Activated CD8-positive, alpha-beta memory T cell treated with anti-CD3 and anti-CD28 coated beads, Interleukin-2, amount 50 U/mL, for 48 hours (primary cell): ENCODE data around the gene TTC27.
"Not testable (repeated sequence)": the region's sequence is repeated elsewhere in the genome, so short reads cannot be mapped to it uniquely, and the experiment has no call there.

Source experiments
- DNase-seq: peaks from one replicate; pipeline ENCODE4 v3.0.0-alpha.2; 2020

TTC27 gene

DNA sequence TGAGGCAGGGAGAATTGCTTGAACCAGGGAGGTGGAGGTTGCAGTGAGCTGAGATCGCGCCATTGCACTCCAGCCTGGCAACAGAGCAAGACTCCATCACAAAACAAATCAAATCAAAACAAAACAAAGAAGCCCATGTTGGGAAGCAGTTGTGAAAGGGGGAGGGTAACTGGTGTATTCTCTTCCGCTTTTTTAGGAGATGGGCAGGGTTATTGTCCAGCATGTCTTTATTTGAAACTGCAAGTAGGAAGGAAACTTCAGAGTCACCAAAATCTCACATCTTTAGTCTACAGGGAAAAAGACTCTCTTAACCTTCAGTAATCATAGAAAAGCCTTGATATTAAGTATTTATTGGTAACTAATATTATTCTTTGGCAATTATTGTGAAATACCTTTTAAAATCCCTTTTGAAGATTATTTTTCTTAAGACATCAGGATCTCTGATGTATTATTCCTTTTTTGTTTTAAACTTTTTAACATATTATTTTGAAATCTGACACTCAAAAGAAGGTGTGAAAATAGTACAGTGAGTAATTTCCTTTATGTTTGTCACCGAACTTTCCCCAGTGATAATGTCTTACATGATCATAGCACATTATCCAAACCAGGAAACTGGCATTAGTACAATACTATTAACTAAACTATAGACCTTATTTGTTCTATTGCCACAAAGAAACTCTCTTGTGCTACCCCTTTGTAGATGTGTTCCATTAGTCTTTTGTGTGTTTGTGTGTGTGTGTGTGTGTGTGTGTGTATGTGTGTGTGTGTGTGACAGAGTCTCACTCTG is 234.6 kb downstream of the TTC27 start:
- no peak for DNase-seq

GRCh38 chr2:32863326-32863725 is 235.5 kb downstream of the TTC27 start:
- no peak for DNase-seq

- no peak for DNase-seq
These were observed 236.0 kb downstream of the TTC27 start for GRCh38 chr2:32863803-32864202.

DNA sequence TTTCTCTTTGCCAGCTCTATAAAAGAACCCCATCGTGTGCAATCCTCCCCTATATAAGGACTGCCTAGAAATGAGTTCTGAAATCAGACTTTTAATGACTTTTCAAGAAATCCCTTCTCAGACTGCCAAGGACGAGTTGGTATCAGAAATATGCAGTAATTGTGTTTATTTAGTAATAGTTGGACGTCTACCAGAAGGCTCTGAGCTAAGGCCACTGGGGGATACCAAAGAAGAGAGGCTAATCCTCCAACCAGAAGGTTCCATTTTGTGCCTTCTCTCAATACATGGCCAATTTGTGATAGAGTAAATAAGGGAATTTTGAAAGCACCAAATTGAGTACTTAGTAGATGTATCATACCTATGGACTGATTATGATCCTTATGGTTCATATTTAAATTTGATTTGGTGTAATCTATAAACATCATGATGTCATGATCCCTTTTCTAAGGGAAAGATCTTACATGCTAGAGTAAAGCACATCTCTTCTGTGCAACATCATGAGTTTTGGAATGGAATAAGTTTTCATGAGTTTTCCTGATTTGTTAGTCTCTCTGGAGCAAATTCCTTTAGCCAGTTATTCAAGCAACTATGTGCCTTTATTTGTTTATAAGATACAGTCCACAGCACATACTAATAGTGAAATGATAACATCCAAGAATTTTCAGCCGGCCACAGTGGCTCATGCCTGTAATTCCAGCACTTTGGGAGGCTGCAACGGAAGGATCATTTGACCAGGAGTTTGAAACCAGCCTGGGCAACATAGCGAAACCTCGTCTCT is 236.7 kb downstream of the TTC27 start:
- no peak for DNase-seq

DNA sequence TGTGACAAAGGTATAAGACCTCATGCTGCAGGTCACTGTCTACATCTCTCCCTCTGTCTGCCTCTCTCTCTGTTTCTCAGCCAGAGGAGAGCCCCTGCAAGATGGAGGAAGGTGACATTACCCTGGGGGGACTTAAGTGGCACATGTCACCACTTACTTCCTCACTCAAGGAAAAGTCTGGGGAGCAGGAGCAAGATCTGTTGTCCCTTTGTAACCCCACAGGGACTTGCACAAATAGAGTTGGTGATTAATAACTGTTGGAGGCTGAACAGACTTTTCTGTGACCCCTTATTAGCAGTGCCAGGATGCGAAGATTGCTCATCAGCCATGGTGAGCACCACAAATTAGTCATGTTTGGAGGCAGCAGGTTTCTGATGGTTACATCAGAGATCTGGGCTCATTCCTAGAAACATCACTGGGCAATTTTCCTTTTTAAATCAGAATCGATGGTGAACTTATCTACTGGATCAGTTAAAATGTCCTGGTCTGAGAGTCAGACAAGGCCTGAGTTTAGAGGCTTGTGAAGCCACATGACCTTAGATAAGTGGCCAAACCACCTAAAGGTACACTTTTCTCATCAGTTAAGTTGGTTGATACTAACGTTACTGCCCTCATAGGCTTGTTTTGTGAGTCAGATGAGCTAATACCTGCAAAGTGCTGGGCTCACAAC is 237.7 kb downstream of the TTC27 start:
- DNase-seq: no peak

- not testable (repeated sequence) for DNase-seq
These were observed 238.6 kb downstream of the TTC27 start for GRCh38 chr2:32866462-32866861.
